Panc1 (cell line): ENCODE measurements around the gene TEN1.
"Not testable (repeated sequence)": the region's sequence is repeated elsewhere in the genome, so short reads cannot be mapped to it uniquely, and the experiment has no call there.

Source experiments
- POLR2AphosphoS5 ChIP-seq: IDR thresholded peaks from 2 replicates; pipeline ENCODE4 v1.6.1; 2012; ENCODE audit warnings: mild to moderate bottlenecking, low read depth, low read length, moderate library complexity
- TF ChIP-seq, protein P1 (sequence below): fragments of 450-650 bp; IDR thresholded peaks from 2 replicates; pipeline ENCODE4 v1.5.1; 2017; ENCODE audit warnings: mild to moderate bottlenecking

DNA sequence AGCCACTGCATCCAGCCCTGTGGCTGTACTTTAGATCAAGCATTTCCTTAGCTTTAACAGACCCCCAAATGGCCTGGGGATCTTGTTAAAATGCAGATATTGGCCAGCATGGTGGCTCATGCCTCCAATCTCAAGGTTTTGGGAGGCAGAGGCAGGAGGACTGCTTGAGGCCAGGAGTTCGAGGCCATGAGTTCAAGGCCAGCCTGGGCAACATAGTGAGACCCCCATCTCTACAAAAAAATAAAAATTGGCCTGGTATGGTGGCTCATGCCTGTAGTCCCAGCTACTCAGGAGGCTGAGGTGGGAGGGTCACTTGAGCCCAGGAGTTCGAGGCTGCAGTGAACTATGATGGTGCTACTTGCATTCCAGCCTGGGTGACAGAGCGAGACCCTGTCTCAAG is 63.8 kb downstream of the TEN1 start:
- TF ChIP-seq, protein P1, sequence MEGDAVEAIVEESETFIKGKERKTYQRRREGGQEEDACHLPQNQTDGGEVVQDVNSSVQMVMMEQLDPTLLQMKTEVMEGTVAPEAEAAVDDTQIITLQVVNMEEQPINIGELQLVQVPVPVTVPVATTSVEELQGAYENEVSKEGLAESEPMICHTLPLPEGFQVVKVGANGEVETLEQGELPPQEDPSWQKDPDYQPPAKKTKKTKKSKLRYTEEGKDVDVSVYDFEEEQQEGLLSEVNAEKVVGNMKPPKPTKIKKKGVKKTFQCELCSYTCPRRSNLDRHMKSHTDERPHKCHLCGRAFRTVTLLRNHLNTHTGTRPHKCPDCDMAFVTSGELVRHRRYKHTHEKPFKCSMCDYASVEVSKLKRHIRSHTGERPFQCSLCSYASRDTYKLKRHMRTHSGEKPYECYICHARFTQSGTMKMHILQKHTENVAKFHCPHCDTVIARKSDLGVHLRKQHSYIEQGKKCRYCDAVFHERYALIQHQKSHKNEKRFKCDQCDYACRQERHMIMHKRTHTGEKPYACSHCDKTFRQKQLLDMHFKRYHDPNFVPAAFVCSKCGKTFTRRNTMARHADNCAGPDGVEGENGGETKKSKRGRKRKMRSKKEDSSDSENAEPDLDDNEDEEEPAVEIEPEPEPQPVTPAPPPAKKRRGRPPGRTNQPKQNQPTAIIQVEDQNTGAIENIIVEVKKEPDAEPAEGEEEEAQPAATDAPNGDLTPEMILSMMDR: not testable (repeated sequence)
- TF ChIP-seq POLR2AphosphoS5: not testable (repeated sequence)
